HCT116 (cell line): ENCODE results near the gene SCAND1. TPM values are rescaled to one million over a fixed set of nuclear protein-coding genes. Genes with fewer than 3 reads are reported as not detected.

Experiments
- ATAC-seq: fragments of 200-7000 bp; cut with Tn5 transposase; 2 replicates; pipeline ENCODE4 v1.9.1; 2020; ENCODE audit warnings: mild to moderate bottlenecking, moderate library complexity
- Bru-seq: library from RNA; stranded (reverse); fragments of 400-500 nt; gene quantifications from one replicate; lab custom pipeline; 2021; lab: Mats Ljungman, UMichigan
- BruChase-seq, 2 experiments: library from RNA; stranded (reverse); fragments of 400-500 nt; gene quantifications; one replicate each; lab custom pipeline; 2021; lab: Mats Ljungman, UMichigan
- BruUV-seq: library from RNA; stranded (reverse); fragments of 400-500 nt; replicated peaks from 2 replicates; lab custom pipeline; 2021; lab: Mats Ljungman, UMichigan
- CTCF ChIA-PET: fragments of 300-600 bp; sonication (Branson Sonifier 250); formaldehyde crosslinking; loops from one replicate; lab custom pipeline; 2021; ENCODE audit warnings: antibody characterized with exemption; lab: Charles Lee
- POLR2A ChIA-PET: fragments of 300-600, 350-600 bp; sonication (Branson Sonifier 250); formaldehyde crosslinking; loops from one replicate; lab custom pipeline; 2021; ENCODE audit warnings: antibody characterized with exemption; lab: Charles Lee
- RAD21 ChIA-PET, 2 experiments: fragments of 300-600 bp; sonication (Branson Sonifier 250); formaldehyde crosslinking; loops; one replicate each; lab custom pipeline; 2023; ENCODE audit warnings: low total read pairs in 2 of 2; ENCODE audit not compliant: uncharacterized antibody in 2 of 2, unreplicated experiment in 2 of 2, low non-redundant PET in 1 of 2; lab: Charles Lee
- DNase-seq: peaks from one replicate; pipeline ENCODE4 v3.0.0-alpha.2; 2010; ENCODE audit warnings: low read depth, low spot score
- H2AFZ ChIP-seq: fragments of 200-600 bp; shearing (Covaris generic), sonication (generic); 2 replicates; pipeline ENCODE4 v1.6.1; 2017; ENCODE audit warnings: low read depth, mixed run types, mixed read lengths, antibody characterized with exemption, low read length; ENCODE audit not compliant: poor library complexity, severe bottlenecking
- H3K27ac ChIP-seq: 2 replicates; pipeline ENCODE4 v1.5.1; 2012; ENCODE audit warnings: low read depth, low read length
- H3K27me3 ChIP-seq: fragments of 200-600 bp; sonication (generic); 2 replicates; pipeline ENCODE4 v1.6.1; 2016; ENCODE audit warnings: mixed run types, low read length, mixed read lengths; ENCODE audit not compliant: insufficient read depth
- H3K36me3 ChIP-seq, 2 experiments: fragments of 200-500 bp in 1 of 2; fragments of 200-600 bp in 1 of 2; sonication (Bioruptor generic) in 1 of 2; sonication (generic) in 1 of 2; 2 replicates each; pipeline versions ENCODE4 v1.5.1 to v1.6.1; 2014 to 2016; ENCODE audit warnings: low read length in 2 of 2, inconsistent platforms in 1 of 2, mixed read lengths in 1 of 2, mixed run types in 1 of 2; ENCODE audit not compliant: insufficient read depth in 2 of 2, control insufficient read depth in 1 of 2
- H3K4me1 ChIP-seq, 2 experiments: fragments of 200-600 bp in 1 of 2; sonication (generic) in 1 of 2; 2 replicates each; pipeline versions ENCODE4 v1.5.1 to v1.6.1; 2012 to 2017; ENCODE audit warnings: low read length in 2 of 2, inconsistent platforms in 1 of 2, mild to moderate bottlenecking in 1 of 2, mixed read lengths in 1 of 2, mixed run types in 1 of 2, moderate library complexity in 1 of 2; ENCODE audit not compliant: insufficient read depth in 2 of 2, control insufficient read depth in 1 of 2
- H3K4me2 ChIP-seq: fragments of 200-600 bp; sonication (generic); 2 replicates; pipeline ENCODE4 v1.6.1; 2017; ENCODE audit warnings: mixed run types, low read length, mixed read lengths
- H3K4me3 ChIP-seq, 2 experiments: fragments of 200-600 bp in 1 of 2; sonication (generic) in 1 of 2; replicated peaks in 1 of 2; 2 replicates each; pipeline ENCODE4 v1.5.1; 2011 to 2016; ENCODE audit warnings: low read length in 2 of 2, control low read depth in 1 of 2, low read depth in 1 of 2, mild to moderate bottlenecking in 1 of 2, mixed read lengths in 1 of 2, mixed run types in 1 of 2
- H3K79me2 ChIP-seq: fragments of 200-600 bp; sonication (generic); 2 replicates; pipeline ENCODE4 v1.6.1; 2017; ENCODE audit warnings: mild to moderate bottlenecking, mixed run types, low read length, moderate library complexity, mixed read lengths; ENCODE audit not compliant: insufficient read depth
- H3K9ac ChIP-seq: fragments of 200-600 bp; sonication (generic); 2 replicates; pipeline ENCODE4 v1.6.1; 2016; ENCODE audit warnings: low read length, mixed read lengths
- H3K9me2 ChIP-seq: fragments of 200-600 bp; sonication (generic), shearing (Covaris generic); 2 replicates; pipeline ENCODE4 v1.6.1; 2017; ENCODE audit warnings: mixed run types, mild to moderate bottlenecking, moderate library complexity; ENCODE audit not compliant: insufficient read depth
- H3K9me3 ChIP-seq, 2 experiments: fragments of 200-500 bp in 1 of 2; fragments of 200-600 bp in 1 of 2; sonication (Bioruptor generic) in 1 of 2; sonication (generic) in 1 of 2; 2 replicates each; pipeline ENCODE4 v1.6.1; 2014 to 2017; ENCODE audit warnings: low read length in 2 of 2, mixed read lengths in 2 of 2, inconsistent platforms in 1 of 2, low read depth in 1 of 2, mild to moderate bottlenecking in 1 of 2, mixed run types in 1 of 2, moderate library complexity in 1 of 2; ENCODE audit not compliant: control insufficient read depth in 1 of 2, insufficient read depth in 1 of 2
- H4K20me1 ChIP-seq: fragments of 200-600 bp; sonication (generic), shearing (Covaris generic); 2 replicates; pipeline ENCODE4 v1.6.1; 2017; ENCODE audit warnings: mixed run types, mild to moderate bottlenecking, moderate library complexity; ENCODE audit not compliant: insufficient read depth
- ATF3 ChIP-seq: IDR thresholded peaks from 2 replicates; pipeline ENCODE4 v1.6.1; 2012
- CEBPB ChIP-seq: IDR thresholded peaks from 2 replicates; pipeline ENCODE4 v1.6.1; 2012; ENCODE audit warnings: low read depth
- CTCF ChIP-seq, 3 experiments: fragments of 200-600 bp in 1 of 3; sonication (generic) in 1 of 3; IDR thresholded peaks in 2 of 3; conservative IDR thresholded peaks in 1 of 3; 2 replicates each; pipeline ENCODE4 v1.5.1; 2012 to 2017; ENCODE audit warnings: low read depth in 2 of 3, low read length in 2 of 3, antibody characterized with exemption in 1 of 3, borderline replicate concordance in 1 of 3, control low read depth in 1 of 3, mild to moderate bottlenecking in 1 of 3, mixed read lengths in 1 of 3, mixed run types in 1 of 3, moderate library complexity in 1 of 3; ENCODE audit not compliant: insufficient read depth in 1 of 3
- ELF1 ChIP-seq: IDR thresholded peaks from 2 replicates; pipeline ENCODE4 v1.6.1; 2012; ENCODE audit warnings: low read depth, borderline replicate concordance
- EZH2 ChIP-seq: fragments of 200-600 bp; sonication (generic); IDR thresholded peaks from 2 replicates; pipeline ENCODE4 v1.6.1; 2017; ENCODE audit warnings: antibody characterized with exemption, mixed run types
- EZH2phosphoT487 ChIP-seq: fragments of 200-600 bp; IDR thresholded peaks from 2 replicates; pipeline ENCODE4 v1.6.1; 2018; ENCODE audit warnings: antibody characterized with exemption, borderline replicate concordance
- FOSL1 ChIP-seq: IDR thresholded peaks from 2 replicates; pipeline ENCODE4 v1.6.1; 2012; ENCODE audit warnings: low read depth
- POLR2A ChIP-seq: IDR thresholded peaks from 2 replicates; pipeline ENCODE4 v1.7.0; 2011; ENCODE audit warnings: borderline replicate concordance; ENCODE audit not compliant: insufficient read depth, insufficient read length; ENCODE audit errors: extremely low read depth
- POLR2AphosphoS5 ChIP-seq: IDR thresholded peaks from 2 replicates; pipeline ENCODE4 v1.6.1; 2011; ENCODE audit warnings: mild to moderate bottlenecking, low read depth, low read length, moderate library complexity
- RAD21 ChIP-seq: IDR thresholded peaks from 2 replicates; pipeline ENCODE4 v1.6.1; 2012; ENCODE audit warnings: low read depth, mild to moderate bottlenecking
- SIN3A ChIP-seq: IDR thresholded peaks from 2 replicates; pipeline ENCODE4 v1.6.1; 2012; ENCODE audit warnings: low read depth
- SP1 ChIP-seq: IDR thresholded peaks from 2 replicates; pipeline ENCODE4 v1.6.1; 2012; ENCODE audit warnings: low read depth
- ZFX ChIP-seq: fragments of 450-650 bp; IDR thresholded peaks from 2 replicates; pipeline ENCODE4 v1.6.1; 2017
- ZNF274 ChIP-seq: fragments of 200-500 bp; sonication (Bioruptor generic); IDR thresholded peaks from 2 replicates; pipeline ENCODE4 v1.6.1; 2014; ENCODE audit warnings: mild to moderate bottlenecking, low read depth, low read length, inconsistent platforms
- intact Hi-C: fragments of 100-400 bp; cut with micrococcal nuclease; formaldehyde crosslinking; loops from 2 replicates; pipeline ENCODE4 v1.10.0; 2022
- long read RNA-seq: library from polyadenylated mRNA; unstranded; transcript quantifications from one replicate; pipeline ENCODE4 v2.0.0, GENCODE V29; 2021; ENCODE audit not compliant: unreplicated experiment
- polyA plus RNA-seq: library from polyadenylated mRNA; unstranded; fragments of >200 nt; gene quantifications from 2 replicates; pipeline ENCODE4 v1.2.1, GENCODE V29; 2012; ENCODE audit warnings: missing spikeins
- total RNA-seq: library from RNA; stranded (reverse); gene quantifications from one replicate; pipeline ENCODE4 v1.2.1, GENCODE V29; 2021; ENCODE audit not compliant: unreplicated experiment
- TF ChIP-seq, protein P1 (sequence below): IDR thresholded peaks from 2 replicates; pipeline ENCODE4 v1.6.1; 2011; ENCODE audit warnings: mild to moderate bottlenecking, low read length, moderate library complexity; ENCODE audit not compliant: insufficient replicate concordance; ENCODE audit errors: extremely low read depth
- TF ChIP-seq, protein P2 (sequence below): IDR thresholded peaks from 2 replicates; pipeline ENCODE4 v1.6.1; 2012; ENCODE audit warnings: low read depth

The SCAND1 gene
- total RNA-seq: 46.2 TPM
- 34.7 and 39.3 TPM in 2 replicates for polyA plus RNA-seq
- percentile 41 among the genes with signal in this experiment for Bru-seq, nascent RNA
- BruChase-seq, experiment 1, labeled RNA remaining after a 6-hour chase: percentile 43 among the genes with signal in this experiment
- percentile 47 among the genes with signal in this experiment for BruChase-seq, experiment 2, labeled RNA remaining after a 2-hour chase
- long read RNA-seq, transcript SCAND1-201 (2 exons, 902 nt): major isoform, 17 of 31 reads
- long read RNA-seq, partial matches to known transcripts: 0 of 31 reads
- long read RNA-seq, other reads (novel, unspliced or antisense): 14 of 31 reads

- DNase-seq: peak; percentile 96
- no peaks in the 10 kb centered on the region for H3K27me3 ChIP-seq
- peak; percentile 92 for ATAC-seq
- POLR2A ChIA-PET: interaction anchor here (0.5 to 3.2 kb wide), 23 partner anchors 10 to 511 kb away, joined by 3 to 23 read pairs (median 3); partner anchors contain the start of genes CNBD2, ERGIC3, PHF20 and RBM39
- H3K4me2 ChIP-seq: peak within 1 kb of the TSS; percentile 85
- H3K9ac ChIP-seq: peak within 1 kb of the TSS; percentile 96
- H3K27ac ChIP-seq: peak within 1 kb of the TSS; percentile 99
- H3K36me3 ChIP-seq: no peaks in the 10 kb centered on the region
- BruUV-seq: no TSS peak
- H3K9me2 ChIP-seq: no peaks in the 10 kb centered on the region
- RAD21 ChIA-PET: interaction anchor here (0.8 to 1.4 kb wide), 2 partner anchors 184 to 335 kb away, joined by 3 to 6 read pairs; no protein-coding TSS in a partner anchor
- H3K9me3 ChIP-seq: no peaks in the 10 kb centered on the region
- peak within 1 kb of the TSS; percentile 71 for H2AFZ ChIP-seq
- intact Hi-C loops: loop anchor here (10.0 kb wide), 1 partner anchor 210 kb away; the partner anchor contains the start of gene RBM39
- H3K4me1 ChIP-seq: peaks cover 6 to 29% of the 10 kb centered on the region in 2 experiments; a peak in 3 of 4 replicates
- H3K79me2 ChIP-seq: peaks cover 18% of the 10 kb centered on the region
- CTCF ChIA-PET: interaction anchor here (0.6 to 4.8 kb wide), 33 partner anchors 8 to 541 kb away, joined by 3 to 52 read pairs (median 4); partner anchors contain the start of genes CEP250, CNBD2 and RBM39
- H4K20me1 ChIP-seq: no peaks in the 10 kb centered on the region
- peak within 1 kb of the TSS; percentile 96 for H3K4me3 ChIP-seq
- TF ChIP-seq CEBPB (no peak), ELF1 (peak; percentile 87), POLR2AphosphoS5 (peak; percentile 91), SP1 (peak; percentile 54; the same call in 1 of the 2 replicates), SIN3A (peak; percentile 96), ATF3 (no peak), EZH2phosphoT487 (no peak), CTCF (IDR thresholded peaks at IDR 0.05 in 2 of 3, conservative IDR thresholded peaks at IDR 0.05 in 1 of 3; ENCODE audit: borderline replicate concordance in 1 of 3, insufficient read depth in 1 of 3, low read depth in 2 of 3, low read length in 2 of 3) (peak; percentile 91 to 99 (median 95)), POLR2A (peak; percentile 30), FOSL1 (peak; percentile 29; the same call in 1 of the 2 replicates), EZH2 (no peak), ZNF274 (no peak), ZFX (peak; percentile 80; the same call in 1 of the 2 replicates), RAD21 (peak; percentile 68)
- TF ChIP-seq, protein P1, sequence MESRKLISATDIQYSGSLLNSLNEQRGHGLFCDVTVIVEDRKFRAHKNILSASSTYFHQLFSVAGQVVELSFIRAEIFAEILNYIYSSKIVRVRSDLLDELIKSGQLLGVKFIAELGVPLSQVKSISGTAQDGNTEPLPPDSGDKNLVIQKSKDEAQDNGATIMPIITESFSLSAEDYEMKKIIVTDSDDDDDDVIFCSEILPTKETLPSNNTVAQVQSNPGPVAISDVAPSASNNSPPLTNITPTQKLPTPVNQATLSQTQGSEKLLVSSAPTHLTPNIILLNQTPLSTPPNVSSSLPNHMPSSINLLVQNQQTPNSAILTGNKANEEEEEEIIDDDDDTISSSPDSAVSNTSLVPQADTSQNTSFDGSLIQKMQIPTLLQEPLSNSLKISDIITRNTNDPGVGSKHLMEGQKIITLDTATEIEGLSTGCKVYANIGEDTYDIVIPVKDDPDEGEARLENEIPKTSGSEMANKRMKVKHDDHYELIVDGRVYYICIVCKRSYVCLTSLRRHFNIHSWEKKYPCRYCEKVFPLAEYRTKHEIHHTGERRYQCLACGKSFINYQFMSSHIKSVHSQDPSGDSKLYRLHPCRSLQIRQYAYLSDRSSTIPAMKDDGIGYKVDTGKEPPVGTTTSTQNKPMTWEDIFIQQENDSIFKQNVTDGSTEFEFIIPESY: peak; percentile 83
- TF ChIP-seq, protein P2, sequence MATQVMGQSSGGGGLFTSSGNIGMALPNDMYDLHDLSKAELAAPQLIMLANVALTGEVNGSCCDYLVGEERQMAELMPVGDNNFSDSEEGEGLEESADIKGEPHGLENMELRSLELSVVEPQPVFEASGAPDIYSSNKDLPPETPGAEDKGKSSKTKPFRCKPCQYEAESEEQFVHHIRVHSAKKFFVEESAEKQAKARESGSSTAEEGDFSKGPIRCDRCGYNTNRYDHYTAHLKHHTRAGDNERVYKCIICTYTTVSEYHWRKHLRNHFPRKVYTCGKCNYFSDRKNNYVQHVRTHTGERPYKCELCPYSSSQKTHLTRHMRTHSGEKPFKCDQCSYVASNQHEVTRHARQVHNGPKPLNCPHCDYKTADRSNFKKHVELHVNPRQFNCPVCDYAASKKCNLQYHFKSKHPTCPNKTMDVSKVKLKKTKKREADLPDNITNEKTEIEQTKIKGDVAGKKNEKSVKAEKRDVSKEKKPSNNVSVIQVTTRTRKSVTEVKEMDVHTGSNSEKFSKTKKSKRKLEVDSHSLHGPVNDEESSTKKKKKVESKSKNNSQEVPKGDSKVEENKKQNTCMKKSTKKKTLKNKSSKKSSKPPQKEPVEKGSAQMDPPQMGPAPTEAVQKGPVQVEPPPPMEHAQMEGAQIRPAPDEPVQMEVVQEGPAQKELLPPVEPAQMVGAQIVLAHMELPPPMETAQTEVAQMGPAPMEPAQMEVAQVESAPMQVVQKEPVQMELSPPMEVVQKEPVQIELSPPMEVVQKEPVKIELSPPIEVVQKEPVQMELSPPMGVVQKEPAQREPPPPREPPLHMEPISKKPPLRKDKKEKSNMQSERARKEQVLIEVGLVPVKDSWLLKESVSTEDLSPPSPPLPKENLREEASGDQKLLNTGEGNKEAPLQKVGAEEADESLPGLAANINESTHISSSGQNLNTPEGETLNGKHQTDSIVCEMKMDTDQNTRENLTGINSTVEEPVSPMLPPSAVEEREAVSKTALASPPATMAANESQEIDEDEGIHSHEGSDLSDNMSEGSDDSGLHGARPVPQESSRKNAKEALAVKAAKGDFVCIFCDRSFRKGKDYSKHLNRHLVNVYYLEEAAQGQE: no peak
Observed at GRCh38 chr20:35954200-35954906, at the start of gene SCAND1. Gene SCAND1, minus strand, starts transcription at chr20:35954502. Its CDS starts 218 bp downstream, at chr20:35954284.
